GM21367 (cell line): Measurements from ENCODE around the gene PIP.
"Not testable (repeated sequence)": the region's sequence is repeated elsewhere in the genome, so short reads cannot be mapped to it uniquely, and the experiment has no call there.

Experiments
- ATAC-seq: cut with Tn5 transposase; IDR thresholded peaks from one replicate; pipeline ENCODE4 v1.9.1; 2021; ENCODE audit not compliant: unreplicated experiment

Gene PIP

DNA sequence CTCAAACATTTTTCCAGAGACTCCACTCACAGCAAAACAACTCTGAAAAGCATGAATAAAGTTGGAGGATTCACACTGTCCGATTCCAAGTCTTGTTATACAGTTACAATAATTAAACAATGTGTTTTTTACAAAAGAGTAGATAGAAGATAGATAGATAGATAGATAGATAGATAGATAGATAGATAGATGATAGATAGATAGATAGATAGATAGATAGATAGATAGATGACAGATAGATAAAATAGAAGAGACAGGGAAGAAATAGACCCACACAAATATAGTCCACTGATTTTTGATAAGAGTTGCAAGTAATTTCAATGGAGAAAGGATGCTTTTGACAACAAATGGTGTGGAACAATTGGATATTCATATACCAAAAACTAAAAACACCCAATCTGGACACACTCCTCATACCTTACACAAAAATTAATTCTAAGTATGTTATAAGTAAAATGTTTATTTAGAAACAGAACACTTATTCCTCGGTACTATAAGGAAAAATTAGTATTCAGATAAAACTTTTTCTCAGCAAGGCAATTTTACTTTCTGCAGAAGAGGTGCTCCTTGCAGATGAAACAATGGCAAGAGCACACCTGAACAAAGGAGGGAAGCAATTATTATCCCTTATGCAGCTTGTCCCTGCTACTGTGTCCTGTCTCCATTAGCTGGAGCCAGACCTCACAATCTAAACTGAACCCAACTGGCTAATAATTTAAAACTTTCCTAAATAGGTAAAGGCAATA, 45.7 kb downstream of the PIP start:
- ATAC-seq = no peak

DNA sequence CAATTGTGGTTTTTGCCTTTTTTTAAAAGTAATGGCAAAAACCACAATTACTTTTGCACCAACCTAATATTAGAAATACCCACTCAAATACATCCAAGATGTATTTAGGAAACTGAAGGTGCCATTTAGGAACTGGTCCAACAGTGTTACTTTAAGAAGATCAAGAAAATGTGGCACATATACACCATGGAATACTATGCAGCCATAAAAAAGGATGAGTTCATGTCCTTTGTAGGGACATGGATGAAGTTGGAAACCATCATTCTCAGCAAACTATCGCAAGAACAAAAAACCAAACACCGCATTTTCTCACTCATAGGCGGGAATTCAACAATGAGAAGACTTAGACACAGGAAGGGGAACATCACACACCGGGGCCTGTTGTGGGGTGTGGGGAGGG, 48.9 kb downstream of the PIP start:
- not testable (repeated sequence) for ATAC-seq

GRCh38 chr7:143181349-143181748, 49.5 kb downstream of the PIP start:
- no peak for ATAC-seq

DNA sequence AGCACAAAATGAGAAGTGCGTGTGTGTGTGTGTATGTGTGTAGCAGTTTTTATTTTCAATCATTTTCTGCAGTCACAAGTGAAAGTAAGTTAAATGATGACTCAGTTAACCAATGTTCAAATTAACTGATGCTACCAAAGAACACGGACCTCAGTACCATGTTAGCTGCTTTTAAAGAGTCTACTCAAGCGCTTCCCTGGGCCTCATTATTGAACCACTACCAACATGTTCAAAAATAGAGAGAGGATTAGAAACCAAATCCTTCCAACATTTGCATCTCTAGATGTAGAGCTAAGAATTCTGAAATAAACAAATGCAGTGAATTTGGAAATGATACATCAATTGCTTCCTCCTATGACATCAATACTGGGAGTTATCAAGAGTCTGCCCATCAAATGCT, 51.1 kb downstream of the PIP start, which contains the start of gene TAS2R39:
TAS2R39 (plus strand) TSS at position 396 of the 400 bp plus-strand sequence; CDS start at position 396, 0 bp downstream.
- ATAC-seq = no peak

GRCh38 chr7:143185551-143185950, 53.7 kb downstream of the PIP start:
- no peak for ATAC-seq

DNA sequence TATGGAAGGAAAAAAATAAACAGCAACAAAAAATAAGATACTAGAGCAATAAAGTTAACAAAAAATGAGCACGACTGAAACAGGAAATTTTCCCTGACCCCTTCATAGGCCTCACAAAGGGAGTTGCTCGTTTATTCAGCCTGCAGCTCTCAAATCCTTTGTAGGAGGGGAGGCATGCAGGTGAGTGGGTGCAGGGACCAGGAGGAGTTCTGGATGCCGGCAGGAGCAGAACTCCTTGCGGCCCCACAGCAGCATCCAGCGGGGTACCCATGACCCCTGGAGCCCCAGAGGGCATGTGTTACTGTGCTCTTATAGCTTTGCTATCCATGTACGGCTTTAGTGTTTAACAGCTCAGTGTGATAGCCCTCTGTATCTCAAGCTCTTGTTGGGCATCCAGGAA, 57.1 kb downstream of the PIP start:
- ATAC-seq = no peak
